Vagina (tissue), 2 donors: ENCODE results near the gene HASPIN.
"Not testable (repeated sequence)": the region's sequence is repeated elsewhere in the genome, so short reads cannot be mapped to it uniquely, and the experiment has no call there.

ENCODE experiments used
- POLR2A ChIP-seq, 2 donors: fragments of 450-650 bp; IDR thresholded peaks; one replicate each; pipeline ENCODE4 v1.6.1; 2017; ENCODE audit warnings: antibody characterized with exemption in 2 of 2, mild to moderate bottlenecking in 2 of 2, moderate library complexity in 2 of 2
- TF ChIP-seq, protein P1 (sequence below), 3 experiments: fragments of 450-650 bp in 2 of 3; fragments of 200-600 bp in 1 of 3; sonication (generic) in 1 of 3; IDR thresholded peaks; one replicate each; pipeline ENCODE4 v1.5.1; 2017 to 2019; ENCODE audit warnings: antibody characterized with exemption in 3 of 3, mild to moderate bottlenecking in 2 of 3, moderate library complexity in 2 of 3

DNA sequence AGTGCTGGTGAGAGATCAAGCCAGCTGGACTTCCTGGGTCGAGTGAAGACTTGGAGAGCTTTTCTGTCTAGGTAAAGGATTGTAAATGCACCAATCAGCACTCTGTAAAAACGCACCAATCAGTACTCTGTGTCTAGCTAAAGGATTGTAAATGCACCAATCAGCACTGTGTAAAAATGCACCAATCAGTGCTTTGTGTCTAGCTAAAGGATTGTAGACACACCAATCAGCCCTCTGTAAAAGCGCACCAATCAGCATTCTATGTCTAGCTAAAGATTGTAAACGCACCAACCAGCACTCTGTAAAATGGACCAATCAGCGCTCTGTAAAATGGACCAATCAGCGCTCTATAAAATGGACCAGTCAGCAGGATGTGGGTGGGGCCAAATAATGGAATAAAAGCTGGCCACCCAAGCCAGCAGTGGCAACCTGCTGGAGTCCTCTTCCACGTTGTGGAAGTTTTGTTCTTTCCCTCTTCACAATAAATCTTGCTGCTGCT, 21.6 kb upstream of the HASPIN start:
- TF ChIP-seq, protein P1, sequence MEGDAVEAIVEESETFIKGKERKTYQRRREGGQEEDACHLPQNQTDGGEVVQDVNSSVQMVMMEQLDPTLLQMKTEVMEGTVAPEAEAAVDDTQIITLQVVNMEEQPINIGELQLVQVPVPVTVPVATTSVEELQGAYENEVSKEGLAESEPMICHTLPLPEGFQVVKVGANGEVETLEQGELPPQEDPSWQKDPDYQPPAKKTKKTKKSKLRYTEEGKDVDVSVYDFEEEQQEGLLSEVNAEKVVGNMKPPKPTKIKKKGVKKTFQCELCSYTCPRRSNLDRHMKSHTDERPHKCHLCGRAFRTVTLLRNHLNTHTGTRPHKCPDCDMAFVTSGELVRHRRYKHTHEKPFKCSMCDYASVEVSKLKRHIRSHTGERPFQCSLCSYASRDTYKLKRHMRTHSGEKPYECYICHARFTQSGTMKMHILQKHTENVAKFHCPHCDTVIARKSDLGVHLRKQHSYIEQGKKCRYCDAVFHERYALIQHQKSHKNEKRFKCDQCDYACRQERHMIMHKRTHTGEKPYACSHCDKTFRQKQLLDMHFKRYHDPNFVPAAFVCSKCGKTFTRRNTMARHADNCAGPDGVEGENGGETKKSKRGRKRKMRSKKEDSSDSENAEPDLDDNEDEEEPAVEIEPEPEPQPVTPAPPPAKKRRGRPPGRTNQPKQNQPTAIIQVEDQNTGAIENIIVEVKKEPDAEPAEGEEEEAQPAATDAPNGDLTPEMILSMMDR (IDR thresholded peaks at IDR 0.05): not testable (repeated sequence)
- not testable (repeated sequence) for TF ChIP-seq POLR2A (IDR thresholded peaks at IDR 0.05)
